HG02798 (cell line): Measurements from ENCODE around the gene NFIA.

Experiments
- ATAC-seq: cut with Tn5 transposase; IDR thresholded peaks from one replicate; pipeline ENCODE4 v1.9.1; 2021; ENCODE audit warnings: mild to moderate bottlenecking; ENCODE audit not compliant: unreplicated experiment, poor library complexity

NFIA gene

DNA sequence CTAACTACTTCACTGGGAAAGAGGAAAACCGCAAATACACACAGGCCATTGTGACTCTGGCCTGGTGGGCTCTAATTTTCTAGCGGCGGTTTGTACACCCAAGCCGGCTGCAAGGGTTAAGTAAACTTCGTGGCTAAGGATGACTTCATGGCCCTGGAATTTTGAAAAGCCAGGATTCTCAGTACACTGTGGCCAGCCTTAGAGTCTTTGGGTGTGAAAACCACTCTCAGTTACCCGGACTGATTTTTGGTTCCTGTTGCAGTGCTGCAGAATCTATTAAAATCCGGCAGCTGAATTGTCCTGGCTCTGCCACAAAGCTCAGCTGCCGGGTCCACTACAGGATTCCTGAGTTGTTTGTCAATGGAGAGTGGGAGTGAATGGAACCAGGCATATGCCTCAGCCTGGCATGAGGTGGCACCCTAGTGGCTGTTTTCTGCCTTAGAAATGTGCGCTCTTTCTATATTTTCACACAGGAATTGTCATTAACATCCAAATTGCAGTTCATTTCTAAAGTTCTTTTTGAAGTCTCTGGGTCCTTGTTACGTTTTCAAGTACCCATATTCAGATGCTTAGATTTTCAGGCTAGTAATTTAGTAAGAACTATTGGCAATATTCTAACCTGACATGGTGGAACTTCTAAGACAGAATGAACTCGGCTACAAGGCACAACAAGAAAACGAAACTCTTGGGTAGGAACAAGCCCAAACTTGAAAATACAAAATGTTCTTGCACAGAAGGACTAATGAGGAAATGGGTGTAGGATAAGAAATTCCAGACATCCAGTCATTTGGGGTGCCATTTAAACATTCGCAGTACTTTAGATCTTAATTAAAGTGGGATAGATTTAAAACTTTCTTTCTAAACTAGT, 255.9 kb downstream of the NFIA start:
- no peak for ATAC-seq

DNA sequence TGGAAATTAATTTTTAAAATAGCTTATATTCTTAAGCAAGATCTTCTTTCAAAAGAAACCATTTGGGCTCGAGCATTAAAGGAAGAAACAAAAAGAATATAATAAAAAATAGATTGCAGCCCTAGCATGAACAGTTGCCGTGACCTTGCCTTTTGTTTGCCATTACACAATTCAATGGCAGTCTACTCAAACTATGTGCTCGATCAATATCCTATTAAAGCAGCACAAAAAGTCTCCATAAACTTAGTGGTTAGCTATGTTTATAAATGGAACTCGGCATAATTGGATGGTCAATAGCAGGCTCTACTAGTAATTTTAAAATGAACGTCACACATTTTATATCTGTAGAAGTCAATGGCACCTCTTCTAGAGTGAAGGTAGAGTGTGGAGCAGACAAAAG, 256.5 kb downstream of the NFIA start:
- no peak for ATAC-seq

DNA sequence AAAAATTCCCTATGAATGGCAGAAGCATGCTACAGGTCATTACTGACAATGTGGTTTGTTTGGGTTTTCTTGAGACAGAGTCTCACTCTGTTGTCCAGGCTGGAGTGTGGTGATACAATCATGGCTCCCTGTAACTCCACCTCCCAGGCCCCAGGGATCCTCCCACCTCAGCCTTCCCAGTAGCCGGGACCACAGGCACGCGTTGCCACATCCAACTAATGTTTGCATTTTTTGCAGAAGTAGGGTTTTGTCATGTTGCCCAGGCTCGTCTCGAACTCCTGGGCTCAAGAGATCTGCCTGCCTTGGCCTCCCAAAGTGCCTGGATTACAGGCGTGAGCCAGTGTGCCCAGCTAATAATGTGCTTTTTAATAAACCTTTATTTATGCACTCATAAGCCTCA, 259.1 kb downstream of the NFIA start:
- ATAC-seq, result no peak

DNA sequence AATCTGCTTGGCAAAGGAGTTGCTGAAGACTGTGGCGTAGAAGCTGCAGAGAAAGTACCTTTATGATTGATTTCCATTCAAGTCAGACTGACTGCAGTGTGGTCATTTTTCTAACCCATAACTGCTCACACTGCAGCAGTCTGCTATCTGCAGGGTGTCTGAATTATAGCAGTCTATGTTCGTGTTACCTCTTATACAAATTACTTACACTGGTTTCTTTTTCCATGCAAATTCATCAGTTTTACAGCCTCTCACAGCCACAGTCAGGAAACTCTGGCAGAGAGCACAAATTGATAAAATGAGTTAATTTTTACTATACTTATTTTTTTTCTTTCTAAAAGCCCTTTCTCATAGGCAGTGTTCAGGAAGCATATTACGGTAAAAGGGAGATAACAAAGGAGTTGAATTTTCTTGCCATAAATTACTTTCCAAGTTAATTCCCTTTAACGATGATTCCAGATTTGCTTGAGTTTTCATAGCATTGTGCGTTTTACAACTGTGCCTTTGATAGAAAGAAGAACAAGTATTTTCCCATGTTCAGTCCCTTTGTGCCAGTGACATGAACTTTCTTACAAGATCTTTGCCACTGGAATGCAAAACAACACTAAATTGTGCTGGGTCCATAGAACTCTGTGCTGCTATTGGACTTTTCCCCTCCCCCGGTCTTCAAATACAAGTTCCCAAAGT, 261.5 kb downstream of the NFIA start:
- no peak for ATAC-seq

DNA sequence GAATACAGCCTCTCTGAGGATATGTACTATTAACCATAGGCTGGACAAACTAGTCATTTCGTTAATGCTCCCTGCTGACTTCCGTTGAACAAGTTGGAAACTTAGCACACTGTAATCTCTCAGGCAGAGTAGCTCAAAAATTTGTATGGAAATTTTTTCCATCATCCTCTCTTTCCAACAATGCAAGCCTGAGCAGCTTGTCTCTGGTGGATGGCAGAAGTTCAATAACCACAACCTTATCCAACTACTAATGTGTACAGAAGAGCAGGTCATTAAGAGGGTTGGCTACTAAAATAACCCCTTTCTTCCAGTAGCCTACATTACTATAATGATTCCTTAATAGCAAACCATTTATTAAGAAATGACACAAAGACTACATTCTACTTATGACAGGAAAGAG, 262.3 kb downstream of the NFIA start:
- ATAC-seq, result no peak

DNA sequence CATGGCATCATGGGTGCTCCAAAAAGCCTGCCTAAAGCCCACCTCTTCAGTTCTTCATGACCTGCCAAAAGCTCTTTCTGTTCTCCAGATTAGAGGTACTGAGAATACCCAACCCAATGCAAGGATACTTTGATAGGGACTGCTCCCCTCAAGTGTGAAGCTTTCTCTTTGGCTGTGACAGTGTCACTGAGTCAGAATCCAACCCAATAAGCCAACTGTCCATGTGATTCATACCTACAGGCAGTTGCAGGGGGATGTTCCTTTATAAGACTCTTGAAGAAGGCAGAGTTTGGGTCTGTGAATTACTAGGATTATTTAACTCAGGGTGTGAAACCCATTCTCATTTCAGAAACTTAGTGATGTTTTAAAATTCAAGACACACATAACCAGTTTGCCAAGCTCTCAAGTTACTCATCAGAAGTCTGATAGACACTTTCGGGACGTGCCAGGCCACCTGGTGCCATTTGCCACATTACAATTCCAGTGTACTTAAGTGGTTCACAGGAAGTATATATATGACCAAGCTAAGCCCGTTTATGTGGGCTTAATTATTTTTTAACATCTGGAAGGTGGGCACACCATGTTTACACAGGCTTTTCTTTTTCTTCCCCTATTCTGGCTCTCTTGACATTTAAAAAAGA, 265.8 kb downstream of the NFIA start:
- no peak for ATAC-seq

DNA sequence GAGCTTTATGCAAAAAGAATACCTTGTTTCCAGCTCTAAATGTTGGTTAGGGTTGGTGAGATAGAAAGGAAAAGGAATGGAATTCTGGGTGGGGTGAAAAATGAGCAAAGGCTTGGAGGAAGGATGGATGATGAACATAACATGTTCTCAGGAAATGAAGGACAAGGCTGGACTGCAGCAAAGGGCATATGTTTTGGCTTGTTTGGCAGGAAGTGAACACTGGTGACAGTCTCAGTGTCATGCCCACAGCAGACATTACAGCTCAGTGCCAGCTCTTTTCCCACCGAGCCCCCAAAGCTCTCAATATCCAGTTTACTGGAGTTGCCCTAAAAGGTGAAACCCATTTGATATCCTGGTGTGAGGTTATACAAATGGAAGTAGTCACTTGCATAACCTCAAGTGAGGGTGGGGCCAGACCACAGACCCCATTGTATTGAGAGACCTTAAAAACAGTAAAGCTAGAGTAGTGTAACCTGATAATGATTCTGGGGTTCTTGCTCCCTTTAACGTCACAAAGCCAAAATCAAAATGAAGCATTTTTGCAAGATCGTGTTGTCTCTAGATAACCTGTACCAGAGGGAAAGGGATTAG, 270.6 kb downstream of the NFIA start:
- no peak for ATAC-seq

DNA sequence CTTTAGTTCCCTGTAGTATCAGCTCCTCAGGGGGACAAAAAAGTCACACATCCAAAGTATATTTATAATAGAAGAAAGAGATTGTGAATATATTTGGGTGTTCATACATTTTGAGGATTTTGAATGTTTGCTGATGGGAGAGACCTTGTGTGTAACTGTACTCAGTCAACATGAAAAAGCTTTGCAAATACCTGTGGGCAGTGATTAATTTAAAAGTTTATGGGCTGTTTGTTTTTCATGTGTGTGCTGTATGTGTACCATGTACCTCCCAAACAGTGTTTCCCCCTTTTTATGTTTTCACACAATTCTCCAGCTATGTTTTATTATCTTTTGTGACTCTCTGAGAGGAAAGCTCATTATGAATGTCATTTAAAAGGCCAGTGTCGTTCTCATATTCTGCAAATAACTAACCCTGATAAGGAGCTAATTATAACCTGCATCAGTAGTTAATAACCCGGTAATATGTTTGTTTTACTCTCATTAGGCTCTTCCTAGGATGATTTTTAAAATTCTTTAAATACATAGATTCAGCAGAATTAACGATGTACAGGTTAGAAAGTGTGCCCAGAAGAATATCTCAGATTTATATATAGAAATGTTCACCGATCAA, 271.5 kb downstream of the NFIA start:
- ATAC-seq, result no peak

DNA sequence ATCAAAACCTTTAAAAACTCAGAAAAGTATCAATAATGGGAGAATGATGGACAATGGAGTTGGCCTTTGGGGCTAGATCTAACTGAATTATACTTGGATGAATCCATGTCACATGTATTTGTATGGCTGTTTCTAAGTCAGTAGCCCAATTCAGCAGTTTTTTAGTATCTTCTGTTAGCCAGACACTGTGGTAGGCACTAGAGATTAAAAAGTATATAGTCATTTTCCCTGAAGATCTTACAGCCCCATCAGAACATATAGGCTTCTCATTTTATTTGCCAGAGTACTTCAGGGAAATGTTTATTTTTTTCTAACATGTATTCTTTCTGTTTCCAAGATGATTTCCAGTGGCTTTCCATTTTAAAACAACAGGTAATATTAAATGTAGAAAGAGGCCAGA, 273.7 kb downstream of the NFIA start:
- no peak for ATAC-seq

DNA sequence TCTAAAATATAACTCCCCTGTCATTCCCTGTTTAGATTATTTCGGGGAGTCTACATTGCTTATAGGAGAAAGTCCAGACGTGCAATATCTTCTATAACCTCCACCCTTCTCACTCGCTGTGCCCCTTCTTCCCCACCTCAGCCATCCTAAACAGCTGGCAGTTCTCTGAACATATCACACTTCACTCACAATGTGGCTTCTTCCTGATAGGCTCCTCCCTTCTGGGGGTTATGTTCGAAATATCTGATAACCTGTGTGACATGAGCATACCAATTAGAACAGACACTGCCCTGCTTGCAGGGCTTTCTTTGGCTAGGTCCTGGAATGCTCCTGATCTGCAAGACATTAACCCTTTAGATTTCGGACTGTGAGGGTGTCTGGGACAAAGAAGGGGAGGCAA, 274.6 kb downstream of the NFIA start:
- no peak for ATAC-seq

DNA sequence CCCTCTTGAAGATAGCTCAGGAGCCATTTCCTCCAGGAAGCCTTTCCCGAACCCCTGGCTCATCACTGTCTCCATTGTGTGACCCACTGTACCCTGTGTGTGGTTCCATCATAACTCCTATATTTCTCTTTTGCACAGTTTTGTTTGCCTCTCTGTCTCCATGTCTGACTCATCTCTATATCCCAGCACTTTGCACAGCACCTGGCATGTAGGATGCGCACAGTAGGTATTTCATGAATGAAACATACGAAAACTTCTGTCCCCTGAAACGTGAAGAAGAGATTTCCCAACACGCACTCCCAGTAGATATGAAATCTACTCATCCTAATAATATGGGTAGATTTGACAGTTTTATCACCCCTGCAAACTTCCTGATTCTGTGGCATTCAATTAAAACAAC, 275.2 kb downstream of the NFIA start:
- no peak for ATAC-seq

DNA sequence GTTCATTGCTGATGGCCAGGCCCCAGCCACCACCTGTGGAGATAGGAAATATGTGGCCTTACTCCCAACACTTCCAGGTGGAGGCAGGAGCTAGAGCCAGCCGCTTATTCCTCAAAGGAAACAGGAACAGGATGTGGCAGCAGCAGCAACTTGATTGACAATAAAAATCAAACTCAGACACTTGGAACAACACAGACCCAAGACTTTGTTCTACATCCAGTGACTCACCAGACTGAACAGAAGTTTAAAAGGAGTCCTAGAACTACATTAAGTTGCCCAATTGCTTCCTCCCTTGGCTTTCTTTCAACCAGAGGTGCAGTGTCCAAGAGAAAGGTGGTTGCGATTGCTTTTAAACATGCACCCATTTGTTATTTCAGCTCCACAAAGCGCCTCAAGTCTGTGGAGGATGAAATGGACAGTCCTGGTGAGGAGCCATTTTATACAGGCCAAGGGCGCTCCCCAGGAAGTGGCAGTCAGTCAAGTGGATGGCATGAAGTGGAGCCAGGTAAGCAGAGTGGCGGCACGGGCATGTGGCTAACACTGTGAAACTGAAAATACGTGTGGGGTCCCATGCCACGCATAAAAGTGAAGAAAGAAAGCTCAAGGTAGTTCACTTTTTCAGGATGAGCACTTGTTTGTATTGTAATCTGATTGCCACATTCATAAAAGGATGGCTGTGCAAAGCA, 276.6 kb downstream of the NFIA start:
- ATAC-seq, result no peak

DNA sequence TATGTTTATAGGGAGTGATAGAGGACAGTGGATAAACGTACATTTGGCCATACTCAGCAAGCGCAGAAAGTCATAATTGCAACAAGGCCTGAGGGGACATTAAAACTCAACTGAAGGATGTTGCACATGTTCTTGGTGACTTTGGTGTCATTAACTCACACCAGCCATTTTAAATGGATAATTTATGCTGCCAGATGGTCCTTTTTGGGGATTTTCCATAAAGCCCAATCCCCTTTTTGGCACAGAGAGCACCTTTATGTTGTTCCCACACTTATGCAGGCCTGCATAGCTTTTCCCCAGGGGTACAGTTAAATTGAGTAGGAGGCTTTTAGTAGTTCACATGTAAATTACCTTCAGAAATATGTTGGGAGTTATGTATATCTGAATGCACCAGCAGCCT, 279.6 kb downstream of the NFIA start:
- no peak for ATAC-seq

DNA sequence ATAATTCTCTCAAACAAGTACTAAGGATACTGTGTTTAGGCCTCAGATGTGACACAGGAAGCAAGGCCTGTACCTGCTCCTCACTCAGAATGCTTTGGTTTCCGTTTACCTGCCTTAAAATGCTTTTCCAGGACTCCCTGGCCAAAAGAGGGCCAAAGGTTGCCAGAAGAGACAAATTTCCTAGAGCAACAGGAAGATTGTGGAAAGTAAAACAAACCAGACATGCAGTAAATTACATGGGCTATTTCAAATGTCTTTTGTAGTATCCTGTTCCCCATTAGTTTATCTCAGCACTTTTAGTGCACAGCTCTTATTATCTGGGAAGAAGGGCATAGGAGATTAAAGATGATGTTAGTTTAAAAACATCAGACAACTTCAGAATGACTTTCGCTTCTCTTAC, 280.0 kb downstream of the NFIA start:
- no peak for ATAC-seq

DNA sequence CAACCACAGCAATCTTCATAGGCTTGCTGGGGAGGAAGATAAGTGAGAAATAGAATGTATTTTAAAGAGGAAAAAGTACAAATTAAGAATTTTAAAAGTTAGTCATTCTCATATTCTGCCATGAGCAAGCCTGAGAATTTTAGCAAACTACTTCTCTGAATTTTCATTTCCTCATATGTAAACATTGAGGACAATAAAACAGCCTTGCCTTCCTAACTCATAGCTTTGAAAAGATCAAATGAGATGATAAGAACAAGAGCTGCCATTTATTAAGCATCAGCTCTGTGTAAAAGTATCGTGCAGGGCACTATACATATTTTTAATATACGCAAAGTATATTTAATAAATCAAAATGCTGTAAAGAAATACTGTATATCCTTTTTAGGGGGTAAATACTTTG, 286.0 kb downstream of the NFIA start:
- no peak for ATAC-seq

DNA sequence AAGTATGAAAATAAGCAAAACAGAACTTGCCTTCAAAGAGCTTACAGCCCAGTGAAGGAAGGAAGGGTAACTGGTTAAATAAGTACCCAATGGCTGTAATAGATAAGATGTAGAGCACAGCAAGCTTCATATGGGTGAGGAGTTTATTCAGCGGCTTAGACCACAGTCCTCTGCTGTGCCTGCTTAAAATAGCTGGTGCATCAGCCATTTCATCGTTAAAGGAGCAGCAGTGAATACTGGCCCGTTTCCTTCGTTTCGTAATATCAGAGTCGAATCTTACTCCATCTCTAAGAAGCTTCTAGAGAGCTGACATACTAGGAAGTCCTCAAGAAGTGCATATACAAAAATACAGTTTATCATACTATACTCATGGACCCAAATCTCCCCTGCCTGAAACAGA, 286.5 kb downstream of the NFIA start:
- ATAC-seq, result no peak

DNA sequence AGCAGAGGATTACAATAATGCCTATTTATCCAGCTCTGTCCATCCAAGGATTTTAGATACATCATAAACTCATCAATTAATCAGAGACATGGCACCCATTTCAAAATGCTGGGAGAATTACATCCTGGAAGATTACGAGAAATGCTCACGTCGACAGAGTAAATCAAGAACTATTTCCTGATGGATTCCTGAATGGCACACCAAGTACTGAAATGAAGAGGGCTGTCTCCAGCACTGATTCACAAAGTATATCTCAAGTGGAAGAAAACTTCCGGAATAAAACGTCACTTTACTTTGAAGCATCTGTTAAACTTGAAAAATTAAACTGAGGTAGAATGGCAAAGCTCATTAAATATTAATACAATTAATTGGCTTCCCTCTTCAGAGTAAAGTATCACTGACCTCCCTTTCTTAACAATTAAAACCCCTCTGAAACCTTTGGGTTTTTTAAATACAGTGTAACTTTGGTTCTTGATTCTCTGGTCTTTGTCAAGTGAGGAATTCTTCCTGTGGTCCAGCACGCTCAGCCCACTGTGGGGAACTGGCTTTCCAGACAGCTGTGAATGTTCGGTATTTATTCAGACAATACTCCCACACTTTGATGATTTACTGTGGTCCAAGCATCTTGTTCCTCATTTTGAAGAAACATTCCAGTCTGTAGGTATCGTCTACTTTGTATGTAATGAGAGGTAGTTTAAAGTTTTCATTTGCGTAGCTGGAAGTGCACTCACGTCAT, 288.0 kb downstream of the NFIA start:
- ATAC-seq, result no peak

DNA sequence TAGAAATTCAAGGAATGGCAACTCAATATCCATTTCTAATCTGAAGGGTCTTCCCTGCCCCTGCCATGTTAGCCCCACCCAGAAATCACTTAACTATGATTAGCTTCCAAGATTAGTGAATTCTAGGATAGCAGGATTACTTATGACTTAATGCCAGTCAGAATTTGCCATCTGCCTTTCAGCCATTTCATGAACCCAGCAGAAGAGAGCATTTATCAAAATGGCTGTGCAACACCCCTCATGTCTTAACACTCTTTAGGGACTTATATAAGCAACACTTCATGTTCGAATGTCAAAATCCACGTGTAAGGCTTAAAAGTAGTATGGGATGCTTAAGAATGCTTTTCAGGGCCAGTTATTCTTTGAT, 288.5 kb downstream of the NFIA start:
- ATAC-seq, result no peak

DNA sequence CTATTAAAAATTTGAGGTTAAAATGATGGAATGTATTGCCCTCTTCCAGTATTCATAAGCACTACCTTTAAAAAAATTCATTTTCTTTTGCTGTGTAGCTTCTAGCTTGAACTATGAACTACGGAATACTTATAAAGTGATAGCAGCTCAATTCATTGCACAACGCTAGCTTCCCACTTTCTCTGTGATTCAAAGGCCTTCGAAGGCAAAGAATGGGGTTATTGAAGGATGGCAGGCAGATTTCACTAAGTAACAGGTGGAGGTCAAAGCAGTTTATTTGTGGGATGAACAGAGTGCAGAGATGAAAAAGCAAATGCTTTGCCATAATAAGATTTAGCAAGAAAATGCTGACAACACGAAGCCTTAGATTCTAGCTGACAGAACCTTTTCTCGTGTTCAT, 290.6 kb downstream of the NFIA start:
- no peak for ATAC-seq

DNA sequence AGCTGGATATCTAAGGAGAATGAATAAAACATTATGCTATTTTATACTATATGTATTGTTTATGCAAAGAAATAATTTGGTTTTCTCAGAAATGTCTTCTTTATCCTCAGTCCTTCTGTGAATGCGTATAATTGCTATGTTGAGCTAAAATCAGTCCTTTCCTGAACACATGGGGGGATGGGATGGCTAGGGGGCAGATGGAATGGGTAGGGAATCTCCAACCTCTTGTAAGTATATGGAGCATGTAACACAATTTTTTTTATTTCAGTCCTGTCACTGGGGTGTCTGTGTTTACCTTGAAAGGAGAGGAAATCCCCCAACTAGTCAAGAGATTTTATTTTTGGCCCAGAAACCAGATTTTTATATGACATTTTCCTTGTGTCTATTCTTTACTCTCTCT, 291.8 kb downstream of the NFIA start:
- no peak for ATAC-seq
